GM12864 (cell line): ENCODE measurements around the gene SLC22A6.
A peak's percentile ranks its signal among the peaks of the same experiment; 100 is the strongest.

ENCODE experiments used
- DNase-seq: peaks from one replicate; pipeline ENCODE4 v3.0.0-alpha.2; 2011; ENCODE audit warnings: low read depth
- H3K4me3 ChIP-seq: 2 replicates; pipeline ENCODE4 v1.5.1; 2011; ENCODE audit warnings: mild to moderate bottlenecking, low read depth, low read length, control low read depth
- CTCF ChIP-seq: IDR thresholded peaks from 2 replicates; pipeline ENCODE4 v1.5.1; 2011; ENCODE audit warnings: low read depth, mild to moderate bottlenecking, moderate library complexity, low read length, control low read depth, inconsistent platforms; ENCODE audit errors: missing control alignments

Gene SLC22A6

DNA sequence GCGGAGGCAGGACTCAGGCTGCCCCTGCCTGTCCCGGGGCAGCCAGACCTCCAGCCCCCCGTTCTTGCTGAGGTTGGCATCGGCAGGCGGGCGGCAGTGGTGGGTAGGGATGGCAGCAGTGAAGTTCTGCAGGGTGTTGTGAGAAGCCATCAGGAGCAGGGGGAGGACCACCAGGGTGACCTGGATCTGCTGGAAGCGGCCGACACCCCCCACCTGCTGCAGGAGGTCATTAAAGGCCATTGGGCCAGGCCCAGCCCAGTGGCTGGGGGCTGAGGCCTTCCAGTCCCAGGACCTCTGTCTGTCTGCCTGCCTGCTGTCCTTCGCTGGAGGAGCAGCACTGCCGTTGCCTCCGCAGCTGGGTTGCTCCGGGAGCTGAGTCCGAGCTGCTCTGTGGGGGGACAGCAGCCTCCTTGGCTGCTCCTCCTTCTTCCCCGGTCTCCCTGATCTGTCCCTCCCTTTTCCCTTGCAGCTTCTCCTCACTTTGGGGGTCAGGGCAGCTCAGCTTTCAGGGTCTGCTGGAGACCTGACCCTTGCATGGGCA lies at the start of gene SLC22A6:
TSS of gene SLC22A6 (minus strand) at position 517 of the 541 bp plus-strand sequence. CDS start at position 240, 277 bp downstream.
- no peak for DNase-seq
- H3K4me3 ChIP-seq: no peak within 1 kb of the TSS
- no peak for TF ChIP-seq CTCF

- DNase-seq: no peak
- TF ChIP-seq CTCF: no peak
- no peak overlapping the region for H3K4me3 ChIP-seq
Measured at GRCh38 chr11:63032457-63032856, 47.7 kb upstream of the SLC22A6 start.

DNA sequence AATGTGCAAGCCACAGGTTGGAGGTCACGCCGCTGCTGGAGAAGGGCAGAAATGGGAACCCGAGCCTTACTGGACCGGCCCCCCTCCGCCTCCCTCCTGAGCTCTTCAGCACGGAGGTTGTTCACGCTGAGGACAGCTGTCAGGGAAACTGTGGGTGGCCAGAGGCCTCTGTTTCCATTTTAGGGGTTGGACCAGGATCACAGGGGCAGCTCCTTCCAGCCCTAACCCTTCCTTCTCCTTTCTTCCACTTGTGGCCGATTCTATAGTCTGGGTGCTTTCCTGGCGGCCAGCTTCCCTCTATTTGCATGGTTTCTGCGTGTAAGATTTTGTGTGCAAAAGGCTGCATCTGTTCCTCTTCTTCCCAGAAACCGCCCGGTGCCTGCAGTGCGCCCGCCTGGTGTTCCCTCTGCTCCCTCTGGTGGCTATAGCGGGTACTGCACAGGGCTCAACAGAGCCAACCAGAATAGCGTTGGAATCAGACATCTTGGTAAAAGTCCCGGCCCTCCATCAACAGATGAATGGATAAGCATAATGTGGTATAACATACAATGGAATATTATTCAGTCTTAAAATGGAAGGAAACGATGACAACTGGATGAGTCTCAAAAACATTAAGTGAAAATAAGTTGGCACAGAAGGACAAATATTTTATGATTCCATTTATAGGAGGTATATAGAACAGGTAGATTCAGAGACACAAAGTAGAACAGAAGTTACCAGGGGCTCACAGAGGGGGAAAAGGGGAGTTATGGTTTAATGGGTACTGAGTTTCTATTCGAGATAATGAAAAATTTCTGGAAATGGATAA lies 39.3 kb upstream of the SLC22A6 start:
- no peak overlapping the region for H3K4me3 ChIP-seq
- DNase-seq: peak; percentile 15

GRCh38 chr11:63023222-63023814 lies 38.6 kb upstream of the SLC22A6 start:
- no peak for TF ChIP-seq CTCF
- no peak overlapping the region for H3K4me3 ChIP-seq
- DNase-seq: no peak

More for the DNA sequence above, 39.3 kb upstream of the SLC22A6 start:
- peak; percentile 98 for TF ChIP-seq CTCF

DNA sequence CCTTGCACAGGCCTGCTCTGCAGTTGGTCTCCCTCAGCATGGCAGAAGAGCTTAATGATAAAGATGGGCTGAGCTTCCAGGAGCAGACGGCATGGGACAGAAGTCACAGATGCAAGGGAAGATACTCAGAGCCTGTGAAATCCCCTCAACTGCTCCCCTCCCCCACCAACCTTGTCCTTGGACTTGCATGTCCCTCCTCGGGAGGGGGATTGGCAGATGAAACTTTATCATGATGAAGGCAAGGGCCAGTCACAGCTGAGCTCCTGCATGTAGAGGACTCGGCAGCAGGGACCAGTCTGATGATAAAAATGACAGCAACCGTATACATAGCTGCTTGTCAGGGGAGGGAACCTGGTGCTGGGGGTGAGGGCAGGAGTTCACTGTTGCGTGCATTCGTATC lies 37.7 kb upstream of the SLC22A6 start:
- no peak for DNase-seq
- H3K4me3 ChIP-seq: no peak overlapping the region
- no peak for TF ChIP-seq CTCF

- peak; percentile 80 for TF ChIP-seq CTCF
- H3K4me3 ChIP-seq: no peak overlapping the region
- no peak for DNase-seq
Measured at GRCh38 chr11:63020671-63021291, 36.0 kb upstream of the SLC22A6 start.
